ENCODE measurements around the gene TANK.
"Not testable (repeated sequence)": the region's sequence is repeated elsewhere in the genome, so short reads cannot be mapped to it uniquely, and the experiment has no call there.

TANK gene

GRCh38 chr2:161233858-161234431 is 73.7 kb downstream of the TANK start:
- no peak for DNase-seq

GRCh38 chr2:161234627-161235026 is 74.4 kb downstream of the TANK start:
- no peak for DNase-seq

- DNase-seq: no peak
Observed at GRCh38 chr2:161237392-161238264, 77.4 kb downstream of the TANK start.

- DNase-seq: no peak
Observed at GRCh38 chr2:161238265-161238559, 78.0 kb downstream of the TANK start.

GRCh38 chr2:161238560-161239325 is 78.5 kb downstream of the TANK start:
- DNase-seq: no peak

- no peak for DNase-seq
Observed at GRCh38 chr2:161239326-161240109, 79.3 kb downstream of the TANK start.

- no peak for DNase-seq
Observed at GRCh38 chr2:161241894-161242293, 81.7 kb downstream of the TANK start.

- DNase-seq: no peak
Observed at GRCh38 chr2:161243312-161243711, 83.1 kb downstream of the TANK start.

GRCh38 chr2:161243905-161244304 is 83.7 kb downstream of the TANK start:
- DNase-seq: no peak

- DNase-seq: peak; percentile 53
Observed at GRCh38 chr2:161244387-161245260, 84.4 kb downstream of the TANK start.

GRCh38 chr2:161245261-161245553 is 85.0 kb downstream of the TANK start:
- DNase-seq: no peak

GRCh38 chr2:161245671-161246070 is 85.4 kb downstream of the TANK start:
- DNase-seq: no peak

GRCh38 chr2:161246281-161246680 is 86.1 kb downstream of the TANK start:
- no peak for DNase-seq

- no peak for DNase-seq
Observed at GRCh38 chr2:161250864-161251436, 90.7 kb downstream of the TANK start.

GRCh38 chr2:161257123-161257952 is 97.1 kb downstream of the TANK start:
- no peak for DNase-seq

- DNase-seq: no peak
Observed at GRCh38 chr2:161265874-161266273, 105.6 kb downstream of the TANK start.

- DNase-seq: no peak
Observed at GRCh38 chr2:161269111-161269510, 108.9 kb downstream of the TANK start.

- peak; percentile 2 for DNase-seq
Observed at GRCh38 chr2:161273038-161273760, 113.0 kb downstream of the TANK start.

- DNase-seq: not testable (repeated sequence)
Observed at GRCh38 chr2:161278564-161279229, 118.5 kb downstream of the TANK start.

Data from SHP77 treated with DMSO at 0.1 percent for 48 hours (cell line).